Measurements from ENCODE around the gene SMC1B. TPM values are rescaled to one million over a fixed set of nuclear protein-coding genes. Genes with fewer than 3 reads are reported as not detected.
A peak's percentile ranks its signal among the peaks of the same experiment; 100 is the strongest.

Gene SMC1B
- total and polyA plus RNA-seq, 2 of the 8 experiments (the other 6 are each of a cell fraction or from before 2014, with no cell fraction given): 0.02 TPM; not detected in 1

DNA sequence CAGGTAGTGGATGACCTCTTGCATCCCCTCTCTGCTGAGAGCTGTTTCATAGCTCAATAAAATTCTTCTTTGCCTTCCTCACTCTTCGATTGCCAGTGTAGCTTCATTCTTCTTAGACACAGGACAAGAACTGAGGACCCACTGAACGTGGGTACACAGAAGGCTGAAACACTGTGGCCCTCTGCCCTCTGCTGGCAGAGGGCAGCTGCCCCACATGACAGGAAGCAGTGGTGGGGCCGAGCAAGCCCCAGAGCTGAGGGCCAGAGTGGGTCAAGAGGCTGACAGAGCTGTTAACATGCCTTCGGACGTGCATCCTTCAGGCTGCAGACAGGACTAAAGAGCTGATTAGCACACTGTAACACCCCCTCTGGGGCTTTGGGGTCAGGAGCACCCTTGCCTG lies 15.6 kb downstream of the SMC1B start:
- H2BK12ac ChIP-seq (ENCODE audit: low read depth, low read length): no peak overlapping the region
- H4K8ac ChIP-seq (ENCODE audit: extremely low read depth, insufficient read depth, low read length): no peak overlapping the region
- no peaks in the 10 kb centered on the region for H3K79me2 ChIP-seq (ENCODE audit: control insufficient read depth in 1 of 2, insufficient read depth in 2 of 2, low read length in 2 of 2)
- no peak overlapping the region for H3K56ac ChIP-seq (replicated peaks; ENCODE audit: insufficient read length, low read depth, low read length)
- no peaks in the 10 kb centered on the region for H3K79me1 ChIP-seq (ENCODE audit: low read depth, low read length)
- H2BK5ac ChIP-seq (ENCODE audit: low read depth, low read length): no peak overlapping the region
- no peak overlapping the region for H3K4ac ChIP-seq (replicated peaks; ENCODE audit: insufficient read length, low read depth, low read length)
- H3K9ac ChIP-seq (replicated peaks in 1 of 4; ENCODE audit: extremely low read depth in 1 of 4, low read depth in 3 of 4, low read length in 3 of 4): no peak overlapping the region
- no peak overlapping the region for H2AK5ac ChIP-seq (ENCODE audit: low read depth, low read length)
- H2AFZ ChIP-seq (ENCODE audit: low read length): peak overlapping the region; percentile 94; the same call in 1 of the 2 replicates
- no peak overlapping the region for H3K23ac ChIP-seq (ENCODE audit: insufficient read length)
- H4K20me1 ChIP-seq (replicated peaks in 1 of 2; ENCODE audit: control insufficient read depth in 1 of 2, insufficient read depth in 2 of 2, low read length in 2 of 2): no peaks in the 10 kb centered on the region
- H4K5ac ChIP-seq (ENCODE audit: insufficient read length, low read depth, low read length): no peak overlapping the region
- H3K14ac ChIP-seq (ENCODE audit: insufficient read length): no peak overlapping the region
- no peak overlapping the region for H2BK20ac ChIP-seq (ENCODE audit: low read length)
- no peaks in the 10 kb centered on the region for H3K36me3 ChIP-seq (ENCODE audit: control insufficient read depth in 2 of 4, insufficient read depth in 4 of 4, low read length in 3 of 4)
- H4K91ac ChIP-seq (replicated peaks; ENCODE audit: insufficient read length, low read length): no peak overlapping the region
- no peaks in the 10 kb centered on the region for H3K23me2 ChIP-seq (ENCODE audit: low read depth, low read length)
- H2BK120ac ChIP-seq (replicated peaks; ENCODE audit: low read depth, low read length): no peak overlapping the region
- no peak overlapping the region for H2BK15ac ChIP-seq (ENCODE audit: low read length)
- H3K27ac ChIP-seq (ENCODE audit: low read depth, low read length): no peak overlapping the region
- no peak overlapping the region for H3K4me2 ChIP-seq (ENCODE audit: insufficient read depth in 1 of 2, low read depth in 2 of 2, low read length in 2 of 2)
- CTCF ChIA-PET (ENCODE audit: partially characterized antibody): interaction anchor here (0.5 to 1.6 kb wide), 19 partner anchors 11 to 294 kb away, joined by 3 to 7 read pairs (median 3); partner anchors contain the start of genes RIBC2 and SMC1B
- WGBS, 2 experiments (ENCODE audit: extremely low coverage in 1 of 2, insufficient coverage in 1 of 2, insufficient read length in 1 of 2, insufficient replicate concordance in 2 of 2, low coverage in 1 of 2, low lambda C conversion rate in 2 of 2, missing lambda C conversion rate in 1 of 2): 70% methylated on average over 5 of the region's 5 CpGs; no CpG with 5 or more reads in 1 of the 2 experiments
- DNase-seq (ENCODE audit: low read depth in 1 of 2, low spot score in 2 of 2) (no peak), FAIRE-seq (no peak)
- no peaks in the 10 kb centered on the region; a peak in 1 of 7 replicates for H3K27me3 ChIP-seq (replicated peaks in 1 of 4; ENCODE audit: control insufficient read depth in 3 of 4, extremely low read depth in 1 of 4, insufficient read depth in 3 of 4, low read length in 3 of 4)
- no peak overlapping the region for H3K4me3 ChIP-seq (ENCODE audit: extremely low read depth in 1 of 4, insufficient read depth in 2 of 4, low read depth in 3 of 4, low read length in 4 of 4)
- H3K9me3 ChIP-seq (ENCODE audit: insufficient read depth in 2 of 2, low read depth in 1 of 2, low read length in 1 of 2): no peaks in the 10 kb centered on the region
- H3K18ac ChIP-seq (ENCODE audit: extremely low read depth, low read length): no peak overlapping the region
- H3K4me1 ChIP-seq (replicated peaks in 1 of 4; ENCODE audit: control insufficient read depth in 3 of 4, insufficient read depth in 4 of 4, low read length in 3 of 4): no peaks in the 10 kb centered on the region
- POLR2A ChIA-PET (ENCODE audit: partially characterized antibody): interaction anchor here (0.7 to 1.1 kb wide), 4 partner anchors 9 to 106 kb away, joined by 3 to 4 read pairs (median 3); partner anchors contain the start of genes FBLN1, RIBC2 and SMC1B
- TF ChIP-seq PHF8 (conservative IDR thresholded peaks at IDR 0.05; ENCODE audit: low read depth, low read length) (no peak), JUN (IDR thresholded peaks at IDR 0.05; ENCODE audit: low read depth, low read length) (no peak), SP4 (IDR thresholded peaks at IDR 0.05; ENCODE audit: low read length) (no peak), RAD21 (IDR thresholded peaks at IDR 0.05 in 1 of 2, conservative IDR thresholded peaks at IDR 0.05 in 1 of 2; ENCODE audit: low read depth in 2 of 2, low read length in 2 of 2) (peak; percentile 73 to 79), KDM4A (IDR thresholded peaks at IDR 0.05; ENCODE audit: low read depth, low read length, severe bottlenecking) (no peak), TAF1 (IDR thresholded peaks at IDR 0.05; ENCODE audit: low read depth, low read length) (no peak), GTF2F1 (IDR thresholded peaks at IDR 0.05; ENCODE audit: borderline replicate concordance, low read depth, low read length) (no peak), POLR2AphosphoS5 (IDR thresholded peaks at IDR 0.05; ENCODE audit: low read depth, low read length) (no peak), SIN3A (conservative IDR thresholded peaks at IDR 0.05 in 1 of 2, IDR thresholded peaks at IDR 0.05 in 1 of 2; ENCODE audit: low read depth in 1 of 2, low read length in 2 of 2) (no peak), KDM1A (IDR thresholded peaks at IDR 0.05; ENCODE audit: borderline replicate concordance, low read length) (no peak), TCF12 (IDR thresholded peaks at IDR 0.05; ENCODE audit: low read depth, low read length) (no peak), FOSL1 (IDR thresholded peaks at IDR 0.05; ENCODE audit: insufficient read depth, low read depth, low read length) (0 out of 2 replicates have a peak, but pooled peaks have one; percentile 23), HDAC2 (IDR thresholded peaks at IDR 0.05; ENCODE audit: borderline replicate concordance in 1 of 2, low read depth in 2 of 2, low read length in 2 of 2) (no peak), BACH1 (IDR thresholded peaks at IDR 0.05; ENCODE audit: low read length) (0 out of 2 replicates have a peak, but pooled peaks have one; percentile 11)
